Skeletal muscle tissue (tissue), 4 donors: Measurements from ENCODE around the gene TBX19. TPM values are rescaled to one million over a fixed set of nuclear protein-coding genes. Genes with fewer than 3 reads are reported as not detected.

ENCODE experiments used
- H3K27ac ChIP-seq: one replicate; pipeline ENCODE4 v1.7.0; 2013; ENCODE audit warnings: mild to moderate bottlenecking, low read depth, low read length, inconsistent platforms
- H3K27me3 ChIP-seq, 3 donors: one replicate each; pipeline ENCODE4 v1.7.0; 2013; ENCODE audit warnings: low read length in 3 of 3; ENCODE audit not compliant: control insufficient read depth in 3 of 3, insufficient read depth in 3 of 3
- H3K36me3 ChIP-seq, 3 donors: one replicate each; pipeline ENCODE4 v1.7.0; 2013; ENCODE audit warnings: low read length in 3 of 3; ENCODE audit not compliant: control insufficient read depth in 3 of 3, insufficient read depth in 3 of 3
- H3K4me1 ChIP-seq, 3 donors: one replicate each; pipeline ENCODE4 v1.7.0; 2013; ENCODE audit warnings: low read length in 3 of 3, mild to moderate bottlenecking in 3 of 3; ENCODE audit not compliant: control insufficient read depth in 3 of 3, insufficient read depth in 3 of 3
- H3K4me3 ChIP-seq, 3 donors: one replicate each; pipeline ENCODE4 v1.7.0; 2013; ENCODE audit warnings: low read length in 3 of 3
- H3K9ac ChIP-seq, 3 donors: one replicate each; pipeline ENCODE4 v1.7.0; 2013; ENCODE audit warnings: low read length in 3 of 3, mild to moderate bottlenecking in 3 of 3, moderate library complexity in 2 of 3, low read depth in 1 of 3
- H3K9me3 ChIP-seq, 3 donors: one replicate each; pipeline ENCODE4 v1.7.0; 2013; ENCODE audit warnings: low read length in 3 of 3; ENCODE audit not compliant: control insufficient read depth in 3 of 3
- total RNA-seq: library from RNA; depleted of rRNA; stranded (reverse); fragments of >200 nt; gene quantifications from one replicate; pipeline ENCODE4 v1.2.3, GENCODE V29; 2014
- donor health status: Osteomylitis.

The TBX19 gene
- total RNA-seq, 1 donor from 2014 or later = 1.0 TPM

DNA sequence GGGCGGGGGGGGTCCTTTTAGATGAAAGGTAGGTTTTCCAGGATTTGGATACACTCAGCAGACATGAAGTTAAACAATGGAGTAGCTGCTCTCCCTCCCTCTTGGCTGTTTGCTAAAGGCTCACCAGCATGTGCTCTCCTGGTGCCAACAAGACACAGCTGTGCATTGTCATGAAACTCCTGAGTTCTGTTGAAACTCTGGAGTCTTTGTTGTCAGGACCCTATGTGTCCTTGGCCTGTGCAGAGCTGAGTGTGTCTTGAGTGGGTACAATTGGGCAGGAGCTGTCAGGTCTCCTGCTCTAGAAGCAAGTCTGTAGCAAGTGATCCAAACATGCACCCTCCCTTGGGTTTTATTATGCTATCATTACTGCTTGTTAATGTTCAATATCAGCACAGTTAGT is 12.7 kb downstream of the TBX19 start:
- Histone ChIP-seq H3K9ac (no peak overlapping the region), H3K9me3 (no peaks in the 10 kb centered on the region), H3K4me3 (no peak overlapping the region), H3K36me3 (no peaks in the 10 kb centered on the region), H3K27ac (no peak overlapping the region), H3K27me3 (no peaks in the 10 kb centered on the region), H3K4me1 (no peaks in the 10 kb centered on the region)

DNA sequence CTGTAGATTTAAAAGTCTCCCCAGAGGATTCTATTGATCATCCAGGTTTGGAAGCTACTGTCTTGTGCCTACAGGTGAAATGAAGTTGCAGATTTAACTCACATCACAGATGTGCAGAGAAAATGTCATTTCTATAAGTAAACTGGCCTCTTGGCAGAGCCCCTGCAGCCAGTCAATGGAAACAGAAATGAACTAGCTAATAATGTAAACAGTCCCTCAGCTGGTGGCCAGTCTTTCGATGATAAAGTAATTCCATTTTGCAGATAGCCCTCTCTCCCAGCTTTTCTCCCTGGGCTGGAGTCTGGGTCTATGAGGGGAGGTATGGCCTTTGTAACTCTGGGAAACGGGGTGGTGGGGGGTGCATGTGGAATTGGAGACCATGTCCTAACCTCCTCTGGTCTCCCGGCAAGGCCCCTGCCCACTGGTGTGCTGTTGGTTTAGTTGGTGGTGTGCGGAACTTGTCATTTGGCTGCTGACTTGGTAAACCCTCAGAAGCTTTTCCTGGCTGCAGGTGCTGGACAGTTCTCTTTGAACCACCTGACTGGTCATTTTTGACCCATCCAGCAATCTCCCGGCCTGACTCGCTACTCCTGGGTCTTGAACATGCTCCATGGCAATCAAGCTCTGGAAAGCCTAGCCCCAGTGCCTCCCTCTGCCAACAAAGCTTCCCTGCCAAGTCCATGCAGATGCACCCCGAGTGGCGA is 14.9 kb downstream of the TBX19 start:
- no peak overlapping the region for H3K4me3 ChIP-seq
- H3K27me3 ChIP-seq = no peaks in the 10 kb centered on the region
- no peak overlapping the region for H3K27ac ChIP-seq
- H3K4me1 ChIP-seq = no peaks in the 10 kb centered on the region
- H3K36me3 ChIP-seq = no peaks in the 10 kb centered on the region
- H3K9me3 ChIP-seq = no peaks in the 10 kb centered on the region
- H3K9ac ChIP-seq = no peak overlapping the region

DNA sequence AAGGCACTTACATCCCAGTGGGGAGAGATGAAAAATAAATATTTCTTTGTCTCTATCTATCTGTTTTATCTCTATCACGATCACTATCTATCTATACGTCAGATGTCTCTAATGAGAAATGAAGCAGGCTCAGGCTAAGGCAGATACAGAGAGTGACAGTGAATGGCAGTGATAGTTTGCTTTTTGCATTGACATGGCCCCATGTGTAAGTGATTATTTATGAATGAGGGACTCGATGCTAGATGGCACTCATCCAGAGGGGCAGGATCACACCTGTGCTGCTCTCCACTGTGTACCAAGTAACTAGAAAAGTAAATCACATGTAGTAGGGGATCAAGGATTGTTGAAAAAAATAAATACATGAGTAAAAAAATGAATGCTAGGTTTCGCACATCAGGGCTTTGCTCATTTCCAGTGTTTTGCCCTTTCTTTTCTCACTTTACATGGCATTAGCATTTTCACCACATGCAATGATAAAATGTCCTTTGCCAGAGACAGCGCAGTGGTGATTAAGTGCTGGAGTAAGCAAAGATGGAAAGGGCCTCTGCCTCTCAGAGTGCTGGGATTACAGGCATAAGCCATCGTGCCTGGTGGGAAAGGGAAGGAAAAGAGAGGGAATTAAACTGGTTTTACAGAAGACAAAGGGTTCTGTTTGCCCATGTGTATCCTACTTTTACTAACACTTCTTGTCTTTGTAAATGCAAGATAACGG is 16.5 kb downstream of the TBX19 start:
- H3K4me3 ChIP-seq = no peak overlapping the region
- H3K9me3 ChIP-seq = no peaks in the 10 kb centered on the region
- H3K9ac ChIP-seq = no peak overlapping the region
- no peaks in the 10 kb centered on the region for H3K4me1 ChIP-seq
- no peaks in the 10 kb centered on the region for H3K27me3 ChIP-seq
- no peaks in the 10 kb centered on the region for H3K36me3 ChIP-seq
- no peak overlapping the region for H3K27ac ChIP-seq

DNA sequence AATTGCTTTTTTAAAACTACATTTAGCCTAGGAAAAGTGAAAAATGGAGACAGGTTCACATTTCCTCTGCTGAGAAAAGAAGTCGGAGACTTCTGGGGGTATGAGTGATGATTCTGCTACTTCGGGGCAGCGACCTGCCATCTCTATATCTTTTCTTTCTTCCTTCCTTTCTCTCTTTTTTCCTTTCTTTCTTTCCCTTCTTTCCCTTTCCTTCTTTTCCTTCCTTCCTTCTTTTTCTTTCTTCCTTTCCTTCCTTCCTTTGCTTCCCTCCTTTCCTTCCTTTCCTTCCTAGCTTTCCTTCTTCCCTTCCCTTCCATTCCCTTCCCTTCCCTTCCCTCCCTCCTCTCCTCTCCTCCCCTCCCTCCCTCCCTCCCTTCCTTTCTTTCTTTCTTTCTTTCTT is 17.8 kb downstream of the TBX19 start:
- Histone ChIP-seq H3K4me1 (no peaks in the 10 kb centered on the region), H3K36me3 (no peaks in the 10 kb centered on the region), H3K27ac (no peak overlapping the region), H3K4me3 (no peak overlapping the region), H3K9ac (no peak overlapping the region), H3K27me3 (no peaks in the 10 kb centered on the region), H3K9me3 (no peaks in the 10 kb centered on the region)

DNA sequence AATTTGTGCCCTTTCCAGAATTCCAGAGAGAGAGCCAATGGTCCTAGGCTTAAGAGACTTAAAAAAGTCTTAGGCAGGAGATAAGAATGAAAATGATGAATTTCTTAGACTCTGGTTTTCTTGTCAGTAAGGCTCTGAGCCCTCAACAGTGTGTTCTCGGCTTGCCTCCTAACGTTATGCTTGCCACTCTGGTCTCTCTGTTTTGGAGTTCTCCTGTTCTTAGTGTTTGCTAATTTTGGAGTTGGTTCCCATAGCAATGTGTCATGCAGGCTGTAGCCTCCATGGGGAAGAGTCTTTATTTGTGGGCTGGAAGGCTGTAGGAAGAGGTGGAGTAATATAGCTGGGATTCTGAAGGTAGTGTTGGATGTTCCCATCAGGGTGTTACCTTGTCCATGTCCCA is 19.9 kb downstream of the TBX19 start:
- H3K27ac ChIP-seq = no peak overlapping the region
- no peak overlapping the region for H3K4me3 ChIP-seq
- no peaks in the 10 kb centered on the region for H3K9me3 ChIP-seq
- H3K36me3 ChIP-seq = no peaks in the 10 kb centered on the region
- H3K9ac ChIP-seq = no peak overlapping the region
- no peaks in the 10 kb centered on the region for H3K27me3 ChIP-seq
- no peaks in the 10 kb centered on the region for H3K4me1 ChIP-seq

DNA sequence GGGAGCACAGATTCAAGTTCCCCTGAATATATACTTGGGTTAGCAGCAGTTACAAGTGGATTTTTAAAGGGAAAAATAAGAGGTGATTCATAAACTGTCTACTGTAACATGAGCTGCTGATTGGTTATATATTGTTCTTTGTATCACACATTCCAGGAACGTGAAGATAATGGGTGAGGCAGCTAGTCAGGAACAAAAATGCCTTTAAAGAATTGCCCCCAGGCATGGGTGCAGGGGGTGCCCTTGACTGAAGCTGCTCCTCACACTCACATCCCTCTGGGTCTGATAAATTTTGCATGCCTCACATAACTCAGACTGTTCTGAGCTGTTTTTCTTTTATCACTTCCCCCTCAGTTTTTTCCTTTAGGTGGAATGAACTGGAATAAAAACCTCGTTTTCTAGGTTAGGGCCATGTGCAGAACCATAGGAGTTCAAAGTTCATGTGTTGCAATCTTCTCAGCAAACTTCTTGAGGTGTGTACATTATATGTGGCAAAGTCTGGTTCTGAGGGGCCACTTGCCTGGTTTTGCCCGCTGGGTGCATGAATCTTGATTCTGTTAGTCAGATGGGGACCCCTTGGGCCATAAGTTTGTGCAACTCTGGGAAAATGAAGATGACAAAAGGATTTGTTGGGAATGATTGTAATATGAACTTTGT is 21.1 kb downstream of the TBX19 start:
- no peak overlapping the region for H3K9ac ChIP-seq
- H3K36me3 ChIP-seq = no peaks in the 10 kb centered on the region
- no peak overlapping the region for H3K27ac ChIP-seq
- H3K4me1 ChIP-seq = no peaks in the 10 kb centered on the region
- H3K9me3 ChIP-seq = no peaks in the 10 kb centered on the region
- H3K4me3 ChIP-seq = no peak overlapping the region
- H3K27me3 ChIP-seq = no peaks in the 10 kb centered on the region

DNA sequence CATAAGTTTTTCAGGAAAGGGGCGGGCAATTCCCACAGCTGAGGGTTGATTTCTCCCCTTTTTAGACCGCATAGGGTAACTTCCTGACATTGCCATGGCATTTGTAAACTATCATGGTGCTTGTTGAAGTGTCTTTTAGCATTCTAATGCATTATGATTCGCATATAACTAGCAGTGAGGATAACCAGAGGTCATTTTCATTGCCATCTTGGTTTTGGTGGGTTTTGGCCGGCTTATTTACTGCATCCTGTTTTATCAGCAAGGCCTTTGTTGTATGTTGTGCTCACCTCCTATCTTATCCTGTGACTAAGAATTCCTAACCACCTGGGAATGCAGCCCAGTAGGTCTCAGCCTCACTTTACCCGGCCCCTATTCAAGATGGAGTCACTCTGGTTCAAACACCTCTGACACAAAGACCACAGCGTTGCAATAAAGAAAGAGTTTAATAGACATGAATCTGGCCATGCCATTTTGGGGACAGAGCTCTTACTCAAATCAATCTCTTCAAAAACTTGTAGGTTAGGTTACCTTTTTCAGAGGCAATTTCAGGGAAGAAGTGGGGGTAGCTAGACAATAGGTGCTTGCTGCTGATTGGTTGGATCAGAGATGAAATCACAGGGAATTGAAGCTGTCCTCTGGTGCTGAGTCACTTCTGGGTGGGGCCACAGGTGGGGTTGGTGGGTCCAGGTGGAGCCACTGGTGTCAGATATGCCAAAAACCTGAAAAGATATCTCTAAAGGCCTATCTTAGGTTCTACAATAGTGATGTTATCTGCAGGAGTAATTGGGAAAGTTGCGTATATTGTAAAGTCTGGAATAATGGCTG is 23.3 kb downstream of the TBX19 start:
- Histone ChIP-seq H3K27me3 (no peaks in the 10 kb centered on the region), H3K27ac (no peak overlapping the region), H3K4me3 (no peak overlapping the region), H3K36me3 (no peaks in the 10 kb centered on the region), H3K9me3 (no peaks in the 10 kb centered on the region), H3K9ac (no peak overlapping the region), H3K4me1 (no peaks in the 10 kb centered on the region)

DNA sequence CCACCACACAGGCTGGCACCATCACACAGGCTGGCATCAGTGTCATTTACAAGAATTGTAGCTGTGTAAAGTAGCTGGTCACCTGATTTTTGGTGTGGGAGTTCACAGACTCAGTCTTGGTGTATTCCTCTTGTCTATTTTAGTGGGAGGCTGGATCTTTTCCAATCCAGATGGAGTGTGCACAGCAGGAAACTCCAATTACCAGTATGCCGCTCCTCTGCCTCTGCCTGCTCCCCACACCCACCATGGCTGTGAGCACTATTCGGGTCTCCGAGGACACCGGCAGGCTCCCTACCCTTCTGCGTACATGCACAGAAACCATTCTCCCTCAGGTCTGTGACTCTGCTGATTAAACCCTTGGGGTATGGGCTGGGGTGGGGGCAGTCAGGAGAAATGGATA is 24.2 kb downstream of the TBX19 start:
- Histone ChIP-seq H3K36me3 (peaks cover 0 to 3% (median 0%) of the 10 kb centered on the region in 3 donors), H3K9ac (no peak overlapping the region), H3K27me3 (no peaks in the 10 kb centered on the region), H3K4me3 (no peak overlapping the region), H3K27ac (no peak overlapping the region), H3K4me1 (no peaks in the 10 kb centered on the region), H3K9me3 (no peaks in the 10 kb centered on the region)

DNA sequence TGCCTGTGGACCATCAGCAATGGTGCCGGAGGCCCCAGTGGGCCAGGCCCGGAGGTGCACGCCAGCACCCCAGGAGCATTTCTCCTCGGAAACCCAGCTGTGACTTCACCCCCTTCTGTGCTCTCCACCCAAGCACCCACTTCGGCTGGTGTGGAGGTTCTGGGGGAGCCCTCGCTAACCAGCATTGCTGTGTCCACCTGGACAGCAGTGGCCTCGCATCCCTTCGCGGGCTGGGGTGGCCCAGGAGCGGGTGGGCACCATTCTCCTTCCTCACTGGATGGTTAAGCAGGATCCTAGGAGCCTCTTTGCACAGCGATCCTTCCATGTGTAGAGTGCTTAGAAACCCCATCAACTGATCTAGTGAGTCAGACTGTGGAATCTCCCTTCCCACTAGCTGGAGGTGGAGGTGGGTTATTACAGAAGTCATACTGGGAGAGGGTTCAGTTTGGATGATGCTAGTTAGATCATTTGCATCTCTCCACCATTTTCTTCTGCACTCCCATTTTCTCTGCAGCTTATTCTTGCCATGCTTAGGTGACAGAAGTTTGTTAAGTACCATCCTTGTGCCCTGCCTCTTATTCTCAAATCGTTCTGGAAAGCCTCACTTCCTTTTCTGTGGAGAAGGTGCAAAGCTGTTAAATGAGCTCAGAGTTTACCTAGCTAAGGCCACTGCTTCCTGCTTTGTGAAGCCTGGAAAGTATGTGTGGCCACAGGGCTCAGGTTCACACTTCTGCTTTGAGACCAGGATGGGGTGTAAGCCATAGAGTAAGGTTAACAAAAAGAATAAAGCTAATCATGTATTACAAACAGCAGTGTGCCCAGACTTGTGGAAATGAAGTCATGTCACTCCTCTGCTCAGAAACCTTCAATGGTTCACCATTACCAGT is 32.3 kb downstream of the TBX19 start:
- no peak overlapping the region for H3K27ac ChIP-seq
- no peaks in the 10 kb centered on the region for H3K27me3 ChIP-seq
- H3K9ac ChIP-seq = no peak overlapping the region
- peaks cover 0 to 3% (median 0%) of the 10 kb centered on the region in 3 donors for H3K36me3 ChIP-seq
- no peak overlapping the region for H3K4me3 ChIP-seq
- H3K9me3 ChIP-seq = no peaks in the 10 kb centered on the region
- H3K4me1 ChIP-seq = no peaks in the 10 kb centered on the region
